HG03039 (cell line): ENCODE measurements around the gene EEF2KMT.

Experiments used
- ATAC-seq: cut with Tn5 transposase; IDR thresholded peaks from one replicate; pipeline ENCODE4 v1.9.1; 2021; ENCODE audit warnings: mild to moderate bottlenecking, moderate library complexity; ENCODE audit not compliant: unreplicated experiment

The EEF2KMT gene

GRCh38 chr16:5044011-5044540 is 53.5 kb downstream of the EEF2KMT start:
- no peak for ATAC-seq

- no peak for ATAC-seq
Measured at GRCh38 chr16:5042574-5043171, 54.9 kb downstream of the EEF2KMT start.

GRCh38 chr16:5041600-5042133 is 55.9 kb downstream of the EEF2KMT start:
- ATAC-seq, result no peak

- no peak for ATAC-seq
Measured at GRCh38 chr16:5040451-5040850, 57.1 kb downstream of the EEF2KMT start.

- ATAC-seq, result no peak
Measured at GRCh38 chr16:5036228-5037156, 61.1 kb downstream of the EEF2KMT start.

- ATAC-seq, result no peak
Measured at GRCh38 chr16:5035909-5036227, 61.7 kb downstream of the EEF2KMT start.
